ENCODE results near the gene KRTAP10-7. TPM values are rescaled to one million over a fixed set of nuclear protein-coding genes. Genes with fewer than 3 reads are reported as not detected.
A peak's percentile ranks its signal among the peaks of the same experiment; 100 is the strongest.

Gene KRTAP10-7
- total and polyA plus RNA-seq, 9 of the 15 experiments (the other 6 are each of a cell fraction or from before 2014, with no cell fraction given), result not detected

GRCh38 chr21:44556879-44557278 lies 43.5 kb upstream of the KRTAP10-7 start:
- Histone ChIP-seq H3K9ac (ENCODE audit: insufficient read depth in 1 of 2, low read depth in 2 of 2, low read length in 2 of 2) (no peak overlapping the region), H3K9me3 (replicated peaks; ENCODE audit: control insufficient read depth, insufficient read depth, low read depth, low read length) (no peaks in the 10 kb centered on the region), H3K27ac (ENCODE audit: extremely low read depth, low read depth, low read length) (no peak overlapping the region), H3K4me2 (ENCODE audit: insufficient read depth, low read length) (no peak overlapping the region), H2AFZ (ENCODE audit: low read depth, low read length) (no peak overlapping the region), H3K9me1 (ENCODE audit: control insufficient read depth, insufficient read depth, low read length) (no peaks in the 10 kb centered on the region), H3K36me3 (ENCODE audit: control insufficient read depth, insufficient read depth, low read length) (no peaks in the 10 kb centered on the region), H4K20me1 (replicated peaks; ENCODE audit: control insufficient read depth, insufficient read depth, low read length) (0 out of 2 replicates have a peak, but pooled peaks cover 2% of the 10 kb centered on the region), H3K27me3 (ENCODE audit: control insufficient read depth in 2 of 2, insufficient read depth in 2 of 2, low read length in 2 of 2) (peaks cover 46 to 59% of the 10 kb centered on the region in 2 experiments), H3K79me2 (ENCODE audit: control insufficient read depth, insufficient read depth, low read length) (no peaks in the 10 kb centered on the region), H3K4me3 (no peak overlapping the region), H3K4me1 (replicated peaks in 1 of 2; ENCODE audit: control insufficient read depth in 2 of 2, insufficient read depth in 2 of 2, low read length in 2 of 2) (no peaks in the 10 kb centered on the region; a peak in 1 of 5 replicates)
- intact Hi-C loops (cut with micrococcal nuclease) (no loop called here), in situ Hi-C loops (cut with MboI) (no loop called here)
- WGBS (ENCODE audit: insufficient coverage, low coverage, missing lambda C conversion rate), result 1% methylated on average over 9 of the region's 9 CpGs
- DNase-seq (ENCODE audit: extremely low read depth in 1 of 4, low spot score in 3 of 4) (no peak), FAIRE-seq (no peak), ATAC-seq (no peak)
- BruUV-seq (replicated peaks), result no TSS peak
- ChIA-PET CTCF (ENCODE audit: low intra/inter-chr PET ratio) (no interaction called here), POLR2A (interaction anchor here (0.6 to 1.6 kb wide), 3 partner anchors 16 to 25 kb away, joined by 3 read pairs; no protein-coding TSS in a partner anchor)
- TF ChIP-seq, protein P1, sequence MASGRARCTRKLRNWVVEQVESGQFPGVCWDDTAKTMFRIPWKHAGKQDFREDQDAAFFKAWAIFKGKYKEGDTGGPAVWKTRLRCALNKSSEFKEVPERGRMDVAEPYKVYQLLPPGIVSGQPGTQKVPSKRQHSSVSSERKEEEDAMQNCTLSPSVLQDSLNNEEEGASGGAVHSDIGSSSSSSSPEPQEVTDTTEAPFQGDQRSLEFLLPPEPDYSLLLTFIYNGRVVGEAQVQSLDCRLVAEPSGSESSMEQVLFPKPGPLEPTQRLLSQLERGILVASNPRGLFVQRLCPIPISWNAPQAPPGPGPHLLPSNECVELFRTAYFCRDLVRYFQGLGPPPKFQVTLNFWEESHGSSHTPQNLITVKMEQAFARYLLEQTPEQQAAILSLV (tag; IDR thresholded peaks at IDR 0.05), result no peak
- TF ChIP-seq KLF6 (CRISPR knock-in tag; IDR thresholded peaks at IDR 0.05; ENCODE audit: borderline replicate concordance), result no peak
- TF ChIP-seq, protein P2, sequence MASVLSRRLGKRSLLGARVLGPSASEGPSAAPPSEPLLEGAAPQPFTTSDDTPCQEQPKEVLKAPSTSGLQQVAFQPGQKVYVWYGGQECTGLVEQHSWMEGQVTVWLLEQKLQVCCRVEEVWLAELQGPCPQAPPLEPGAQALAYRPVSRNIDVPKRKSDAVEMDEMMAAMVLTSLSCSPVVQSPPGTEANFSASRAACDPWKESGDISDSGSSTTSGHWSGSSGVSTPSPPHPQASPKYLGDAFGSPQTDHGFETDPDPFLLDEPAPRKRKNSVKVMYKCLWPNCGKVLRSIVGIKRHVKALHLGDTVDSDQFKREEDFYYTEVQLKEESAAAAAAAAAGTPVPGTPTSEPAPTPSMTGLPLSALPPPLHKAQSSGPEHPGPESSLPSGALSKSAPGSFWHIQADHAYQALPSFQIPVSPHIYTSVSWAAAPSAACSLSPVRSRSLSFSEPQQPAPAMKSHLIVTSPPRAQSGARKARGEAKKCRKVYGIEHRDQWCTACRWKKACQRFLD (CRISPR knock-in tag; IDR thresholded peaks at IDR 0.05), result no peak
- TF ChIP-seq, protein P3, sequence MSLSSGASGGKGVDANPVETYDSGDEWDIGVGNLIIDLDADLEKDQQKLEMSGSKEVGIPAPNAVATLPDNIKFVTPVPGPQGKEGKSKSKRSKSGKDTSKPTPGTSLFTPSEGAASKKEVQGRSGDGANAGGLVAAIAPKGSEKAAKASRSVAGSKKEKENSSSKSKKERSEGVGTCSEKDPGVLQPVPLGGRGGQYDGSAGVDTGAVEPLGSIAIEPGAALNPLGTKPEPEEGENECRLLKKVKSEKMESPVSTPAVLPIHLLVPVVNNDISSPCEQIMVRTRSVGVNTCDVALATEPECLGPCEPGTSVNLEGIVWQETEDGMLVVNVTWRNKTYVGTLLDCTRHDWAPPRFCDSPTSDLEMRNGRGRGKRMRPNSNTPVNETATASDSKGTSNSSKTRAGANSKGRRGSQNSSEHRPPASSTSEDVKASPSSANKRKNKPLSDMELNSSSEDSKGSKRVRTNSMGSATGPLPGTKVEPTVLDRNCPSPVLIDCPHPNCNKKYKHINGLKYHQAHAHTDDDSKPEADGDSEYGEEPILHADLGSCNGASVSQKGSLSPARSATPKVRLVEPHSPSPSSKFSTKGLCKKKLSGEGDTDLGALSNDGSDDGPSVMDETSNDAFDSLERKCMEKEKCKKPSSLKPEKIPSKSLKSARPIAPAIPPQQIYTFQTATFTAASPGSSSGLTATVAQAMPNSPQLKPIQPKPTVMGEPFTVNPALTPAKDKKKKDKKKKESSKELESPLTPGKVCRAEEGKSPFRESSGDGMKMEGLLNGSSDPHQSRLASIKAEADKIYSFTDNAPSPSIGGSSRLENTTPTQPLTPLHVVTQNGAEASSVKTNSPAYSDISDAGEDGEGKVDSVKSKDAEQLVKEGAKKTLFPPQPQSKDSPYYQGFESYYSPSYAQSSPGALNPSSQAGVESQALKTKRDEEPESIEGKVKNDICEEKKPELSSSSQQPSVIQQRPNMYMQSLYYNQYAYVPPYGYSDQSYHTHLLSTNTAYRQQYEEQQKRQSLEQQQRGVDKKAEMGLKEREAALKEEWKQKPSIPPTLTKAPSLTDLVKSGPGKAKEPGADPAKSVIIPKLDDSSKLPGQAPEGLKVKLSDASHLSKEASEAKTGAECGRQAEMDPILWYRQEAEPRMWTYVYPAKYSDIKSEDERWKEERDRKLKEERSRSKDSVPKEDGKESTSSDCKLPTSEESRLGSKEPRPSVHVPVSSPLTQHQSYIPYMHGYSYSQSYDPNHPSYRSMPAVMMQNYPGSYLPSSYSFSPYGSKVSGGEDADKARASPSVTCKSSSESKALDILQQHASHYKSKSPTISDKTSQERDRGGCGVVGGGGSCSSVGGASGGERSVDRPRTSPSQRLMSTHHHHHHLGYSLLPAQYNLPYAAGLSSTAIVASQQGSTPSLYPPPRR (CRISPR knock-in tag; IDR thresholded peaks at IDR 0.05; ENCODE audit: borderline replicate concordance), result no peak
- TF ChIP-seq EZH2 (IDR thresholded peaks at IDR 0.05; ENCODE audit: borderline replicate concordance, low read depth, low read length), result 0 out of 2 replicates have a peak, but pooled peaks have one; percentile 72
- no peak for TF ChIP-seq NR4A1 (CRISPR knock-in tag; IDR thresholded peaks at IDR 0.05)
- no peak for TF ChIP-seq NR4A1 (tag; IDR thresholded peaks at IDR 0.05)
